Measurements from ENCODE around the gene E2F6.
"Not testable (repeated sequence)": the region's sequence is repeated elsewhere in the genome, so short reads cannot be mapped to it uniquely, and the experiment has no call there.

The E2F6 gene

GRCh38 chr2:11411768-11412448 lies 54.1 kb downstream of the E2F6 start:
- DNase-seq = no peak

DNA sequence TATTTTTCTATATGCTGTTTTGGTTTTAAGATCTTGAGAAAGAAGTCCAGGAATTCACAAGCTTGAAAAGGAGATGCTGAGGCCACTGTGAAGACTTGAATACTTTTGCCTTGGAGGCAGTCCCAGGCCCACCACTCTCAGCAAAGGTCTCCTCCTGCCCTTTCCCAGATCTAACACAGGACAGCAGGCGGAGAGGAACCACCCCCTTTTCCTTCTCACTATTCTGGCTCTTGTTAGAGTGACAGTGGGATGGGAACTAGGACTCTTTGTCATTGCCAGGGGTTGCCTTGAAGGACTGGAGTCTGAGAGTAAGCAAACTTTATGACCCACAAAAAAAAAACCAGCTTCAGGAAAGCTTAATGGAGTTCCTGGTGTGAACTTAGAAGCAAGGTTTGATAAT lies 54.7 kb downstream of the E2F6 start:
- DNase-seq = no peak

GRCh38 chr2:11410101-11410500 lies 55.9 kb downstream of the E2F6 start:
- no peak for DNase-seq

- no peak for DNase-seq
Observed at GRCh38 chr2:11409572-11409959, 56.4 kb downstream of the E2F6 start.

DNA sequence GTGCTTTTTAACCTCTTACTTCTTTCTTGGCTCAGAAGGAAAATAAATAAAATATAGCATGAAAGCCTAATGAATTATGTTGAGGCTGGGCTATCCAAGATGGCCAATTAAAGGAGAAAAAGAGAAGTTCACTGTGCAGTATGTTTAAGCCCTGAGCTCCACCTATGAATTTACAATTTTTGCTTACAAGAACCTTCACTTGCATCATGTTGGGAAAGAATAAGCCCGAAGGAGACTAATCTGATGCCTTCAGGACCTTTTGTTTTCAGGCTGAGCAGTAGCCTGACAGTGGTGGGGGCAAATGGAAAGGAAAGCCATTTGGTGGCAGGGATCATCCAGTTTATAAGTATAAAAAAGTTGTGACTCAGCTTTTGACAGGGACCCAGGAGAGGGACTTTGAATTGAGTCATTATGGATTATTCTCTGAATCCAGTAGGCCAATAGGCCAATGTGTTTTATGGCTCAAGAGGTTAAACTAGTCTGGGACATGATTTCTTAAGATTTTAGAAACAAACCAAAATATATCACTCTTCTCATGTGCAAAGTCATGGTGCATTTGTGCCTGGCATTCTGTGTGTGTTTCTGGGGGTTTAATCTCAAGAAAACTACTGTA lies 56.9 kb downstream of the E2F6 start:
- DNase-seq = no peak

DNA sequence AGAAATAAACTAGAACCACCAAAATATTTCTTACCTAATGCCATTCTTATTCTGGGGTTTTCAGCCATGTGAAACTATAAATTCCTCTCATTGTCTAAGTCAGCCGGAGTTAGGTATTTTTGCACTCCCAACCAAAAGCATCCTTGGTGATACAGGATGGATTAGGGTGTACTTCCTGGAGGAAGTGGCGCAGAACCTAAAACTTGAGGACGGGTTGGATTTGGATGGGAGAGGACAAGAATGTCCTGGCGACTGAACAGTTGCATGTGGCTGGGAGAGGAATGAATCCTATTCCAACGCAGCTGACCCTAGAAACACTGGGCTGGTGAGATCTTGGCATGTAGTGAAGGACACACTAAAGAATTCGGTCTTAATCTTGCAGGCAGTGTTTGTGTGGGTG lies 58.5 kb downstream of the E2F6 start:
- DNase-seq = no peak

GRCh38 chr2:11406958-11407381 lies 59.0 kb downstream of the E2F6 start:
- DNase-seq = no peak

DNA sequence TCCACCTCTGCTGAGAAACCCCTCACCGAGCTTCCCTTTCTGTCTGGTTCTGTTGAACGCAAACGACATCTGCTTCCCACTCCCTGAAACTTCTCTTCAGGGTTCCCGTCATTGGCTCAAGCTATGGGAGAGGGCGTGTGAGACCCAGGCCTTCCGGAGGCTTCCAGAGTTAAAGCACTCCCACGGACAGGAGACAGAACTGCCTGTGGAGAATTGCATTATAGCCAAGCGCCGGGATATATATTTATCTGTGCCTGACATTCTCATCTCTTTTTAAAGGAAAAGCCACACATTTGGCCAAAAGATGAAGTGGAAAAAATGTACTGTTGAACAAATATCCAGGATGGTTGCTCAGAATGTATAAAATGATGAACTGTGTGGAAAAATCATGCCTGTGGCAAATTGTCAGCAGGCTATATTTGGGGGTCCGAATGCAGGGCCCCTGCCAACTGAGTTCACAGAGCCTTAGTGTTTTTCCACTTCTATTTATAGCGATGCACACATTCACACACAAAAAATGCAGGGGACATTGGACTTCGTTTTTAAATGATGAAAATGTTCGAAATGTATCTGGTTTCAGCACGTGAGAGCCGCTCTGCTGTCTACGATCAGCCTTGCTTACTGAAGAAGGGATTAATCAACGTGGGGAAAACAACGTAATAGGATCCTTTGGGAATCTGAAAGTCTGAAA lies 59.5 kb downstream of the E2F6 start:
- no peak for DNase-seq

- DNase-seq = no peak
Observed at GRCh38 chr2:11405599-11406266, 60.2 kb downstream of the E2F6 start.

GRCh38 chr2:11405074-11405406 lies 60.9 kb downstream of the E2F6 start:
- not testable (repeated sequence) for DNase-seq

DNA sequence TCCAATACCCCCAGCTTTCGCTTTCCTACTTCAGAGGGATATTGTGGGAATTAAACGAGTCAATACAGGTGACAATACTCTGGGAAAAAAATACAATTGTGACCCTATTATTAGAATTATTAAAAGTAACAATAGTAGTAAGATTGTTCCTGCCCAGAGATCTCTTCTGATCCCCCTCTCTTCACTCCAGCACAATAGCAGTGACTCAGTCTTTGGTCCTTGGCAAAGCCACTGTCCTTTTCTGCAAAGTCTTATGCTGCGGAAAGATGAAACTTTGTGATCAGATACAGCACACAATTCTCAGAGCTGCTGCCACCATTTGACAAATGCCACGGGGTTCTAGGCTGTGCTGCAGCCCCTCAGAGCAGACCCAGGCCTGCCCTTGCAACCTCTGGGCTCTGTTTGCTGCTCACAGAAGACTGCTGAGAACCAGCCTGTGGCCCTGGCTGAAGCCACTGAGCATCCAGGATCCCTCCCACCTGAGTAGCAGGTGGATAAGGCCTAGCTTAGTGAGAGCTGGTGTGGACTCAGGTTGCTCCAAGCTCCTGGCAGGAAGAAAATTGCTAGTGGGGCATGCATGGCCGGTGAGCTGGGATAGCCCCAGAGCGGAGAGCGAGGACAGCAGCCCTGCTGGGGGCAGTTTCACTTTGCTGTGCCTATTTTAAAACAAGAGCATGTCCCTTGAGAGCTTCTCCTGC lies 61.4 kb downstream of the E2F6 start:
- no peak for DNase-seq

DNA sequence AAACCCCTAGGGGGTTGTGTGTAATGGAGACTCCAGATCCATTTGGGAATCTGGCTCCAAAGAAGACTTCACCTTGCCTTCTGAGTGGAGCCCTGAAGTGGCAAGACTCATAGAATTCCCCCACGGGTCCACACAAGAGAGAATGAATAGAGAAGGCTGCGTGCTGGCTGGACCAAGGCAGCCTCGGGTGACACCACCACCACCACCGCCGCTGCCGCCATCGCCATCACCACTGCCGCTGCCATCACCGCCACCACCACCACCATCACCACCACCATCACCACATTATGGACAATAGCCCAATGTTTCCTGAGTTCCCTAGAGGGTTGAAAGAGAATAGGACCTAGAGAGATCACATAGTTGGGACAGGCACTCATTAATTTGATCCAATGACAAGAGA lies 63.5 kb downstream of the E2F6 start:
- no peak for DNase-seq

DNA sequence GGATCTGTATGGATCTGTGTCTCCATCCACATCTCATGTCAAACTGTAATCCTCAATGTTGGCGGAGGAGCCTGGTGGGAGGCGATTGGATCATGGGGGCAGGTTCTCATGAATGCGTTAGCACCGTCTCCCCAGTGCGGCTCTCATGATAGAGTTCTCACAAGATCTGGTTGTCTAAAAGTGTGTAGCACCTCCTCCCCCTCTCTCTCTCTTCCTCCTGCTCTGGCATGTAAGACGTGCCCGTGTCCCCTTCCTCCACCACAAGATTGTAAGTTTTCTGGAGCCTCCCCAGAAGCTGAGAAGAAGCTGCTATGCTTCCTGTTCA lies 66.6 kb downstream of the E2F6 start:
- DNase-seq = no peak

GRCh38 chr2:11398750-11399437 lies 67.1 kb downstream of the E2F6 start:
- no peak for DNase-seq

DNA sequence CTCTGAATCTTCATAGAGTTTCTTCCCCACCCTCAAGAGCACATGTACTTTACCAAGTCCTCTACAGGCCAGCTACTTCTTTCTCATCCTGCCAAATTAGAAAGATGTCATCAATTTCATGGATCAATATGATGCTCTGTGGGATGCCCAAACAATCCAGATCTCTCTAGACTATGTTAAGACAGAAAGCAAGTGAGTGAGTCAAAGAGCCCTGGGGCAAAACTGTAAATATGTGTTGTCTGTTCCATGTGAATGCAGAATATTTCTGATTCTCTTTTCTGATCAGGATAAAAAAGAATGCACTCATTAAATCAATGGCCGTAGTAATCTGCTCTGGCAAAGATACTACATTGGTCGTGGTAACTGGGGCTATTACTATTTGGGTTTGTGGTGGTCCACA lies 68.4 kb downstream of the E2F6 start:
- DNase-seq = no peak

- no peak for DNase-seq
Observed at GRCh38 chr2:11396467-11397445, 69.2 kb downstream of the E2F6 start.

DNA sequence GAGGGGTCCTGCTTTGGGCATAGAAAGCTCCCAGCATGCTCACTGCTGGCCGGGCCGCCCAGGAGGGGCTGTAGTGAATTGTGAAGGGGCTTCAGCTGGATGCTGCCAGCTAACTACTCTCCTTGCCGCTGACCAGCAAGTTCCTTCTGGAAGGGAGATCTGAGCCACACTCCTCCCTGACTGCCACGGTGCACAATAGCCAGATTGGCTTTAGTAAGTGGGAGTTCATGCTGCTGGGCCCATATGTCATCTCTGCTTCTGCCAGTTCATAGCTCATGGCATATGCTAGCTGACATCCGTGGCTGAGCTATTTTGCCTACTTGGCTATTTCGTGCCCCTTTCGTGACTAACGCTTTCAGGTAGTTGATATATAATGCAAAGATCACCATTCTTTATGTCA lies 69.9 kb downstream of the E2F6 start:
- no peak for DNase-seq

DNA sequence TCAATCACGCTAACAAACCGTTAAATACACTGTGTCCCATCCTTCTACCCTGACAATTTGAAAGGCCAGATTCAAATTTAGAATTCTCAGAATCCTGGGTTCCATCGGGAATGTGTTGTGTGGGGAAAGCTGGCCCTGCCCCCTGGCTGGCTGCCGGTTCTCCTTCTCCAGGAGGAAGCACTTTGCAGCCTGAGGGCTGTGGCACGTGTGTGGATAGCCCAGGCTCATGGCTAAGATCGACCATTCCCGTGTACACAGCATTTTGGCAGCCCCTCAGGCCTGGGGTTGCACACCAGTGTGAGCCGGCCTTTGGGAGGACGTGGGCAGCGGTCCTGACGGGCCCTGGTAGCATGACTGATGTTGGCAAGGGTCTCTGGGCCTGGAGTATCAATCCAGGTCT lies 70.6 kb downstream of the E2F6 start:
- no peak for DNase-seq
